Left colon (tissue), 2 donors: ENCODE data around the gene AFAP1L1. TPM values are rescaled to one million over a fixed set of nuclear protein-coding genes. Genes with fewer than 3 reads are reported as not detected.

Experiments used
- ATAC-seq: fragments of 200-7000 bp; cut with Tn5 transposase; one replicate; pipeline ENCODE4 v1.9.1; 2020; ENCODE audit warnings: mild to moderate bottlenecking, moderate library complexity
- DNase-seq, 2 donors: peaks; one replicate each; pipeline ENCODE4 v3.0.0-alpha.2; 2020
- intact Hi-C, 2 donors: fragments of 100-400 bp; cut with DNase I in 1 of 2; cut with micrococcal nuclease in 1 of 2; formaldehyde crosslinking; loops; one replicate each; pipeline versions ENCODE4 v1.11.2 to v1.14.0; 2022; cut with DNase I, micrococcal nuclease
- total RNA-seq, 2 donors: library from RNA; stranded (reverse); fragmentation: NEBNext Ultra II Directional; extraction: Animal tissue kit (Norgen Biotek cat#: 25700); gene quantifications; one replicate each; pipeline ENCODE4 v1.2.1, GENCODE V29; 2021
- donor health status: DM: no; HTN: no; CAD: no.
- donor health status: DM: yes; HTN: yes; CAD: no.

The AFAP1L1 gene
- total RNA-seq, 2 donors from 2014 or later, result 1.9 to 2.7 TPM

DNA sequence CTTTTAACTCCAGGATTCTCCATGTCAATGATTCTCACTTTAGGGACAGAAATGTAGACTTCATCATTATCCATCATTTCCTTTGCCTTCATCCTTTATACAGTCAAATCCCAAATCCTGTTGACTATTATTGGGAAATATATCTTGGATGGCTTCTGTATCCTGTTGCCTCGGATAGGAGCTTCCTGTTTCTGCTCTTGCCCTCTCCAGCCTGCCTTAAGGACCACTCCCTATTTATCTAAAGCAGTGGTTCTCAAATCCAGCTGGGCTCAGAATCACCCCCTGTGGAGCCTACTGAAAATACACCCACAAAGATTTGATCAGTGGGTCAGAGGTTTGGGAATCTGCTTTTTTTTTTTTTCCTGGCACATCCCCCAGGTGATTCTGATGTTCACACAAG lies 8.5 kb downstream of the AFAP1L1 start:
- intact Hi-C loops, result no loop called here

DNA sequence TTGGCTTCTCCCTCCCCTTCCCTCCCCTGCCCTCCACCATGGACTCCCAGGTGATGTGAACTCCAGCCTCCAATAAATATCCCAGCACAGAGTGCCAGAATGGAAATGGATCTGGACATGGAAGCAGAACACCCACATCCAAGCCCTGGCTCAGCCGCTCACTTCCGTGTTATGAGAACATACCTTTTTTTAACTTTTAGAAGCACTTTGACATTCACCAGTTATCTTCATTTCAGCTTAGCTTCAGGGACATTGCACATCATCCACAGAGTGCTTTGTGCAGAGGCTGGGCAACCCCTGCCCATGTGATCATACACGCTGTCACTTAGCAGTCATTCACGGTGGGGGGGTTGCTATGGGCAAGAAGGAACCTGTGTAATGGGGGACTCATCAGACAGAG lies 9.1 kb downstream of the AFAP1L1 start:
- ATAC-seq (no peak), DNase-seq (no peak)
- intact Hi-C loops, result no loop called here

More for the DNA sequence above, 8.5 kb downstream of the AFAP1L1 start:
- DNase-seq (no peak), ATAC-seq (no peak)

DNA sequence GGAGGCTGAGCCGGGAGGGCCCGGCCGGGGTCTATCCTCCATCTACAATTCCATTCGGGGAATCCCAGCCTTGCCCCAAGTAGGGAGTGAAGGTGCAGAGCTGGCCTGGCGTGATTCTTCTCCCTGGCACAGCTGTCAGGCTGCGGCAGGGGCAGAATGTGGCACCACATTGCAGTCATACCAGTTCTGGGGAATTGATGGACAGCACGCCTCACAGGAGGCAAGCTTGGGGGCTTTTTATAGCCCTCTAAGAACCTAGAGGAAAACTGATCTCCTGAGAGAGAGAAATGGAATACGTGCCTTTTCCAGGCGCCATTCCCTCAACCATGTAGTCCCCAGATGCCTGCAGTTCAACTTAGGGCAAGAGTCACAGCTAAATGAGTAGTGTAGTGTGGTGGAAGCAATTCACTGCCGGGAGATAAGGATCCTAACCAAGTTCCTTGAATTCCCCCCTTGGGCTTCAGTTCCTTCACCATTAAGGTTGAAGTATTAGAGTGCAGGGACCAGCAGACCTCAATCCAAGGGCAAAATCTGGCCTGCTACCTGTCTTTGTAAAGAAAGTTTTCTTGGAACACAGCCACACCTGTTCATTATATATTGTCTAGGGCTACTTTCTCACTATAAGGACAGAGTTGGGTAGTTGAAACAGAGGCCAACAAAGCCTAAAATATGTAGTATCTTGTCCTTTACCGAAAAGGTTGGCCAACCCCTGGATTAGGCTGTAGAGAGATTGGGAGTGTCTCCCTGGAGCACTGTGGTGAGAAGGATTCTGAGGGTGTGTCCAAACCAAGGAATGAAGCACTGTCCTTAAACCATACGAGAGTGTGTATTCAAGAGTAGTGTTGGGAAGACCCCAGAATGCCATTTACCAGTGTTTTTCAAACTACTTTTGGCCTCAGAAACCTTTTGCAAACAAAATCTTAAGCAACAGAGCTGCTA lies 10.6 kb downstream of the AFAP1L1 start:
- no peak for ATAC-seq
- intact Hi-C loops, result no loop called here

DNA sequence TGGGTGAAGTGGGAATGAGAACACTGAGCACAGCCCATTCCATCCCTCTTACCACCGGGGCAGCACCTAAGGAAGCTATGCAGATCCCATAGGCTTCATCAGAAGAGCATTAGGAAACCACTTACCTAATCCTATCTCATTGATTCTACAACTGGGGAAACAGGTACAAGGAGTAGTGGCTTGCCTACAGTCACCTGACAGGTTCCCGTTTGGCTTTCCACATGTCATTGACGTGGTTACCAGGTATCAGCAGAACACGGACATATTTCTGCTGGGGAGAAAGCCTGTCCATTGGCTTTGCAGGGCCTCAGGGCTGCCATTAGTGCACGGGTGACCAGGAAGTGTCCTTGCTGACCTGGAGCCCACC lies 11.3 kb downstream of the AFAP1L1 start:
- intact Hi-C loops, result no loop called here
- ATAC-seq (no peak), DNase-seq (no peak)

More for the DNA sequence above, 10.6 kb downstream of the AFAP1L1 start:
- no peak for DNase-seq

DNA sequence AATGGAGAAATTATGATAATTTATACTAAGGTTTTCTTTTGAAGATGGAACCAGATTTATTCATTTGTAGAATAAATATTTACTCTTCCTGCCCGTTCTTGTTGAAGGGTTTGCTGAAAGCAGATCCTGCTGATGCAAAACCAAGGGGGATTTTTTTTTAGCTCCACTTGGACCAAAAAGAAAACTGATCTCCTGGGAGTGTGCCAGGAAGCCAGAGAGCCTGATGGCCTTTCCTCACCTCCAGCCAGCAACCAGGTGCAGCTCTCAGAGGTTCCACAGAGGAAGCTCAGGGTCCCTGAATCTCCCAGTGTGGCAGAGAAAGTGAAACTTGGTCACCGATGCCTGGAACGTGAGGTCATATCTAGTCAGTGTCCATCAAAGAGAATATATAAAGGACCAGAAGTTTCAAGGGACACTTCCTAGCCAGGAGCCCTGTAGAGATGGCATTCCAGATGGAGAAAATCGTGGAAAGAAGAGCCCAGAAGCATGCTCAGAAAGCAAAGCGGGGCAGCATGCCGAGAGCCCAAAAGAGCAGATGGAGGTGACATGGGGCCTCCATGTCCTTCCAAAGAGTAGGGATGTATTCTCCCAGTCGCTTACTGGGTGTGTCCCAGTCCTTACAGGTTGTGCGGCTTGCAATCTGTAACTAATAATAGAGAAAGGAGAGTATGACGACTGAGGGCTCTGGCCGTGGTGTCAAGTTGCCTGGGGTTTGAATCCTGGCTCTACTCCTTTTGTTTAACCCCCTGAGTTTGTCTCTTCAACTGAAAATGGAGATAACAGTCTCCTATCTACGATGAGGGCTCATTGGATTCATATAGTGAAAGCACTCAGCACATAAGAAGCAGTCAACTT lies 12.2 kb downstream of the AFAP1L1 start:
- intact Hi-C loops, result no loop called here
- DNase-seq, result no peak
- no peak for ATAC-seq

DNA sequence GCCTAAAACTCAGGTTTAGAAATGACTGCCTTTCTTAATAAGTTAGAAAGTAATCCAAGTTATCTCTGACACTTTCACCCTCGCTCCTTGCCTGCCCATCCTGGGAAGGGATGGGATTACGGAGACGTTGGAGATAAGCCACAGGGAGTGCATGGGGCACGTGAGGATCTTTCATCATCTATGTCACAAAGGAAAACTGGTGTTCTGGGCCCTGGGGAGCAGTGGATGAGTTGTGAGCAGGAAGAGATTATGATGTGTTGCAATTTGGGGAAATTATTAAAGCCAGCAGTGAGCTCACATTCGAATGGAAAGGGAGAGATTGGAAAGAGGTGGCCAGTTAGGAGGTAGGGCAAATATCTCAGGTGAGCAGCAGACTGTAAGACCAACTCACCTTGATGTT lies 12.8 kb downstream of the AFAP1L1 start:
- ATAC-seq (no peak), DNase-seq (no peak)
- intact Hi-C loops, result no loop called here

DNA sequence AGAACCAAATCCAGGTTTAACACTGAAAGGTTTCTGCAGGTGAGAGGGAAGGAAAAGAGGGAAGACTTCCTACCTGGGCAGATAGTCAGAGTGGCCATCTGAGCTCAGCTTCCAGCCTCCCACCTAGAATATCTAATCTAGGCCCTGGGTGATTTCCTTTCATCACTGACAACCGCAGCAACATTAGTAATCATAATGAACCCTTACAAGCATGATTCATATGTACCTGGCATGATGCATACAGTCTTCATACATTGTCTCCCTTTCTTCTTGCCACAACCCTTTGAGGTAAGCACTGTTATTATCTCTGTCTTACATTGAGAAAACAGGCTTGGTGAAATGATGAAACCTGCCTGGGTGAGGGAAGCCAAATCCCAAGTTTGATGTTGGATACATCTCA lies 13.5 kb downstream of the AFAP1L1 start:
- DNase-seq (no peak), ATAC-seq (no peak)
- intact Hi-C loops, result no loop called here

DNA sequence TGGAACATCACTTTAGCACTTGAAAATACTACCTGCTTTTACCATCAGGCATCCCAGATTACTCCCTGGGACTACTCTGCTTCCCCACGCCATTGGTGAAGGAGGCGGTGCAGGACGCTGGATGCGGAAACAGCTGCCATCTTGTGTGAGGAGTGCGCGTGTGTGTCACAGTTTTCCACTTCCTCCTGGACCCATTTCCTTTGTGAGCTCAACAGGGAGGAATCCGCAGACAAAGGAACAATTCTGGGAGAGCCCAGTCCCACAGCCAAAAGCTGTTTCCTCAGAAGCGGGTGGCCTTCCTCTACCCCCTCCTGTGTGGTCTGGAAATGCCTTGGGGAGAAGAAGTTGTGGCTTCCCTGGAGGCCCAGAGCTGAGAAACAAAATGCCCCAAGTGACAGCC lies 16.8 kb downstream of the AFAP1L1 start:
- ATAC-seq, result no peak
- intact Hi-C loops, result no loop called here
- no peak for DNase-seq

DNA sequence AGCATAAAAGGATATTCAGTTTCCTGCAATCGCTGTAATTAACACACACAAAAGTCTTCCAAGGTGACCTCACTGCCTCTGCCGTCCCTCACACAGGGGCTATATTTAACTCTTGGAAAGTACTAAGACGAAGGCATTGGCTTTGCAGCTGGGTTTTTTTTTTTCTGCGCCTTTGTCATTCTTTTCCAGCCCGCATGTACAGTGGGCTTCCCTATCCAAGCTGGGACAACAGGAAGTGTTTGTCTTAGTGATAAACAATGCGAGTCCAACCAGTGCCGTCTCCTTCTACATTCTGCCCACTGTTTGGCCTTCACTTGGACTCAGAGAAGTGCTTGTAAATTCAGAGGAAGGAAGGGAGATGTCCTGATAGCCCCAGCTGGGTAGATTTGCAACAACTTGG lies 17.6 kb downstream of the AFAP1L1 start:
- intact Hi-C loops, result no loop called here
- no peak for ATAC-seq
- no peak for DNase-seq

DNA sequence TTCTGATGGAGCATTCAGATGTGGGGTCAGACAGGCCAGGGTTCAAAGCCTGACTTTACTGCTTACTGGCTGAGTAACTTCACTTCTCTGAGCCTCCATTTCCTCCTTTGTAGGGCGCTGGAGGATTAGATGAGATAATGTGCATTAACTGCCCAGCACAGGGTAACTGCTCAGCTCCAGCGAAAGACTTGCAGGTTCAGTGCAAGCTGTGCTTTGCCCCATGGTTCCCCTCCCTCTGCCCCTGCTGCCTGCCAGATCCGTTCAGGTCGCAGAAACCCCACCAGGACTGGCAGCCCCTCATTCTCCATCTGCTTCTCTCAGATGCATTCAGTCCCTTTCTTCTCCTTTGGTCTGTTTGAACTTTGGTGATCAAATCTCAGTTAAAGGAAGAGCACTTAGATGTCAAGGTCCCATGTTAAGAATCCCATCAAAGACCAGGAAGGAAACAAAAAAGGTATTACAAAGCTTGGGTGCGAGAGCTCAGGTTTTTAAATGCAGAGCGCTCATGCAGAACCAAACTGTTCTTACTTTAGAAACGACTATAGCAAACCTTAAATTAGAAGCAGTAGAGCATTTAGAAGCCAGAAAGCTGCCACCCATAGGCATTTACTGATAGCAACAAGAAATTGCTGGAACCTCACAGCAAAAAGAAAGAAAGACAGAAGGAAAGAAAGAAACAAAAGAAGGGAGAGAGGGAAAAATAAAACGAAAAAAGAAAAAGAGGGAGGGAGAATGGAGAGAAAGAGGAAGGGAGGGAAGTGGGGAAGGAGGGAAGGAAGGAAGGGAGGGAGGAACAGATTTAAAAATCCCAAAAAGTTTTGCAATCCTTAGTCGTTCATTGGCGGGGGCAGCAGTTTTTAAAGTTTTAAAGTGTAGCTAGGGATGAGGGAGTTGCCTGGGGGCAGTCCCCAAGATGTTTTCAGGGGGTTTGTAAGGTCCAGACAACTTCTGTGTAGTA lies 23.5 kb downstream of the AFAP1L1 start:
- DNase-seq, result no peak
- no peak for ATAC-seq
- intact Hi-C loops, result no loop called here

DNA sequence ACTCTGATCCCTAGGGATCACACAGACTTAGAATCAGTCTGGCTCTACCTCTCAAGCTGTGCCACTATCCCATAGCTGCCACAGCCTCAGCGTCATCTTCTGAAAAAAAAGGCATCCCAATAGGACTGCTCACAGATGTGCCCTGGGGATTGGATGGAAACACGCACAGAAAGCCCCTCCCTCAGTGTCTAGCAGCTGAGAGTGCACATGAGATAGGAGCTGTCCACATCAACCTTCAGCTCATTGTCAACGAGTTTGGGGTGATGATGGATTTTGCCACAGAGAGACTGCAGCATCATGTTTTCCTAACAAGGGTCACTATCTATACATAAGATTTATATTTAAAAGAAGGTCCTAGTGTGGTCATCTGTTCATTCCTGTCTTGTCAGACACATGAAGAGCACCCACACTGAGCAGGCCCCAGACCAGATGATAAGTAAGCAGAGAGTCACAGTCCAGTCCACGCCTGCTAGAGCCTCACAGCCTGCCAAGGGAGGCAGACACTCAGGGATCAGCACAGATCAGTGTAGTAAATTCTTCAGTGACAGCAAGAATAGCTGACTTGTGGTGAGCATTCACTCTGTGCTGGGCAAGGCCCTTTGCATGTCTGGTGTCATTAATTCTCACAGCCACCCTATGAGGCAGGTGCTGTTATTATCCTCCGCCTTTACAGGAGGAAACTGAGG lies 25.8 kb downstream of the AFAP1L1 start:
- intact Hi-C loops, result no loop called here
- ATAC-seq, result no peak
- DNase-seq, result no peak

DNA sequence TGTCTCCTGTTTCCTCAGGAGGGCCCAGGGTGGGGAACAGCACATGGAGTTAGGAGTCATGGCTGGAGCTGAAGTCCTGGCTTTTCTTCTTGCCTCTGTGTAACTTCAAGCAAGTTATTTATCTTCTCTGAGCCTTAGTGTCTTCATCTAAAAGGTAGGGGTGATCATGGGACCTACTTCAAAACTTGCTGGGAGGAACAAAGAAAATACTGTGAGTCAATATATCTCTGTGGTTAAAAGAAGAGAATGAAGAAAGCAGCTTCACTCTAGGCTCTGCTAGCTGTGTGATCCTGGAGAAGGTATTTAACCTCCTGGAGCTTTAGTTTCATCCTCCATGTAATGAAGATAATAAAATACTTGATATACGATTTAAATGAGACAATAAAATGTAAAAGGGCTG lies 26.5 kb downstream of the AFAP1L1 start:
- intact Hi-C loops, result no loop called here
- ATAC-seq (no peak), DNase-seq (no peak)

DNA sequence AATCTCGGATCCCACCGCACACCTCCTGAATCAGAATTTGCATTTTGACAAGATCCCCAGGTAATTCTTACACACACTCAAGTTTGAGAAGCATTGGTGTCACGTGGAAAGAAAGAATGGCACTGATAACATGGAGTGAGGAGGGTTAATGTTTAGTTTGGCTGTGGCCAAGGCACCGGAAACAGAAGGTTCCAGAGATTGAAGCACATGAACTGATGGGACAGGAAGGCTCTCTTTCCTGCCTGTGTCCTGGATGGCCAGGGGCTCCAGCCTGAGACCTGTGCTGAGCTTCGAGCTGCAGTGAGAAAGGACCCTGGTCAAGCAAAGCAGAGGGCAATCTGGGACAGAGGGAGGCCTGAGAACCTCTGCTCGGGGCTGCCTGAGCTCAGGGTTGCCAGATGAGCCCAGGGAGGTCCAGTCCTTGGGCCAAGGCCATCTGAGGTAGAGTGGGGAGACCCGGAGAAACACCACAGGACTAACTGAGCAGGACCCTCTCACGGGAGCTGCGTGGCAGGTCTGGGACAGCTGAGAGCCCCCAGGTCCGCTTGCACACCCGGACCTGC lies 27.3 kb downstream of the AFAP1L1 start:
- DNase-seq (no peak), ATAC-seq (no peak)
- intact Hi-C loops, result no loop called here

DNA sequence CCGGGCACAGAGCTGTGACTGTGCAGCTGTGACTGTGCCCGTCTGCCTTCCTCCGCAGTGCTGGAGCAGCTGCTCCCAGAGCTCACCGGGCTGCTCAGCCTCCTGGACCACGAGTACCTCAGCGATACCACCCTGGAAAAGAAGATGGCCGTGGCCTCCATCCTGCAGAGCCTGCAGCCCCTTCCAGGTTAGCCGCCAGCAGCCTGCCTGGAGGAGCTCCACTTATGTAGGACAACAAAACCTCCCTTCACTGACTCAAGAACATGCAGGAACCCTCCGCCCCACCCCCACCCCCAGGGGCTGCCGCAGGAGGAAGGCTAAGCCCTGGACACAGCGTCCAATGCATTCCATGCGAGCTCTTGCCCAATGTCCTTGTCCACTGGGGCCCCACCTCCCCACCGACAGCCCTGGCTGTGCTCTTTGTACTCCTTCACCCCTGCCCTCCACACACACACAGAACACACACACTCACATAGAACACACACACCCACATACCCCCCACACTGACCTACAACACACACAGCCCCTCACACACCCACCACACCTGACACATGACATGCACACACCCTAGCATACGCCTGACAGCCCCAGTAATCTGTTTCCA lies 27.9 kb downstream of the AFAP1L1 start:
- no peak for DNase-seq
- ATAC-seq, result no peak
- intact Hi-C loops, result no loop called here

DNA sequence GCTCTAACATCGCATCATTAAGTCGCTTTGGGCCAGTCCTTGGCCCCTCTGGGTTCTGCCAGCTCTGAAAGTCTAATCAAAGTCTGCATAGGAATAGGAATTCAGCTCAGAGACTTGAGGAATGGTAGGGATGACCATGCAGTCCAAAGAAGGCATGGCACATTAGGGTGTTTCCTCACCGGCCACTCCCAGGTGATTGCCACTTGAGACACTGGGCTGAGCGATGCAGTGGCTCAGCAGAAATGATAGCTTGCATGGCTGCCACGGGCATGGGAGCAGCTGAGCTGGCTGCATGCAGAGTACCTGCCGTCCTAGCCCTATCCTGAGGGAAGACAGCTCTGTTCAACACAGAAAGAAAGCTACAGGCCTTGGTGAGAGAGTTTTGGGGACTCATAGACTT lies 28.8 kb downstream of the AFAP1L1 start:
- intact Hi-C loops, result no loop called here
- no peak for DNase-seq
- ATAC-seq, result no peak

DNA sequence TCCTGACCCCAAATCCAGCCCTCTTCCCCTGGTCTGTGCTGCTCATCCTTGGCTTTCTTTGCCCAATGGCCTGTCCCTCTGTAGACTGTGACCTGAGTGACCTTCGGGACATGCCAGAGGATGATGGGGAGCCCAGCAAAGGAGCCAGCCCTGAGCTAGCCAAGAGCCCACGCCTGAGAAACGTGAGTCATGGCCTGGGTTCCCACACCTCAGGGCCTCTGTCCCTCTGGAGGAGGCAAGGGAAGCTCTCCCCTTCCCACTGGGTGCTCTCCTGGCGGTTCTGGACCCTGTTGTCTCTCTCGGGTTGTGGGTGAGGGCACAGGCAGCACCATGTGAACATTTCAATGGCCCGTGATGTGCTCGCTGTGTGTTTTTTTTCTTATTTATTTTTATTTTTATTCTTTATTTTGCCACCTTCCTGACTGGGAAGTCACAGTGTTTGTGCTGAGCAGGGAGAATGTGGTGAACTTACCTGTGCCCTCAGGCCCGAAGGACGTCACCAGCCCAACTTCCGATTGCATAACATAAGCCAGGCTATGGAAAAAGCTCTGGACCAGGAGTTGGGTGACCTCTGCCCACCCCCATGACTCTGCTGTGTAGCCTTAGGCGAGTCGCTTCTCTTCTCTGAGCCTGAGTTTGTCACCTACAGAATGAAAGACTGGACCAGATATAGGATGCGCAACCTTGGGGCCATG lies 29.5 kb downstream of the AFAP1L1 start:
- intact Hi-C loops, result no loop called here
- ATAC-seq, result no peak

DNA sequence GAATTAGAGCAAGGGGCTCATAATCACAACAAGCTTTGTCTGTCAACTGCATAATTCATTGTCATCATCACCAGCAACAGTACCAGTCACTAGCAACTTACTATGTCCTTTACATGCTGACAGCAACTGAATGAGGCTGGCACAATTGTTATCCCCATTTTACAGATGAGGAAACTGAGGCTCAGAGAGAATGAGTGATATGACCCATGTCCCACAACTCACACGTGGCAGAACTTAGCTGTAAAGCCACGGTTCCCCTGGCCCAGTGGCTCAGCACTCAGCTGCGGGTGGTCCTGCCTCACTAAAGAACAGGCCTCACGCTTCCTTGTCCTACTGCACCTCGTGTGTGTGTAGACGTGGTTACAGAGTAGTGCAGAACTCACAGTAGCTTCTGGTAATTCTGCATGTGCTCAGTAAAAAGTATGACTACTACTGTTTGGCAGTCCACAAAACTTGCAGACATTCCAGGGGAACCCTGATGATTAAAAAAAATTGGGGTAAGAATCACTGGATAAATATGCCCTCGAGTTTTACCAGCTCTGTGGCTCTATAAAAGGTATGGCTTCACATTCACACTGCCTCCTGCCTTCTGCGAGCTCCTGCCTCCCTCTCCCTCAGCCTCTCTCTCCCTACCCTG lies 30.2 kb downstream of the AFAP1L1 start:
- intact Hi-C loops, result no loop called here
- ATAC-seq (no peak), DNase-seq (no peak)

More for the DNA sequence above, 29.5 kb downstream of the AFAP1L1 start:
- no peak for DNase-seq
